K562 (cell line): ENCODE data around the gene TREM2. TPM values are rescaled to one million over a fixed set of nuclear protein-coding genes. Genes with fewer than 3 reads are reported as not detected.

Experiments used
- ATAC-seq: fragments of 200-7000 bp; cut with Tn5 transposase; 3 replicates; pipeline ENCODE4 v1.9.1; 2020; ENCODE audit warnings: moderate library complexity
- BruUV-seq: library from RNA; stranded (reverse); fragments of 400-500 nt; replicated peaks from 2 replicates; lab custom pipeline; 2021; lab: Mats Ljungman, UMichigan
- CTCF ChIA-PET: fragments of 300-600 bp; formaldehyde crosslinking; extraction: SDS; loops from one replicate; lab custom pipeline; 2021; ENCODE audit warnings: low intra/inter-chr PET ratio; lab: Yijun Ruan, JAX
- POLR2A ChIA-PET: fragments of 300-600, 350-650 bp; sonication (Branson Sonifier 250); formaldehyde crosslinking; extraction: SDS; loops from one replicate; lab custom pipeline; 2021; ENCODE audit warnings: antibody characterized with exemption, inconsistent platforms; lab: Yijun Ruan, JAX
- DNase-seq, 4 experiments: peaks; one replicate each; pipeline versions ENCODE4 v3.0.0 to v3.0.0-alpha.2; 2011 to 2018; ENCODE audit warnings: low spot score in 3 of 4, mixed read lengths in 3 of 4; ENCODE audit errors: extremely low read depth in 1 of 4
- FAIRE-seq: peaks from 2 replicates; lab custom pipeline; 2011; peaks lifted over from hg19 to GRCh38; lab: Jason Lieb, UNC
- H2AFZ ChIP-seq: 2 replicates; pipeline ENCODE4 v1.6.0; 2011; ENCODE audit warnings: low read depth, low read length, control low read depth, inconsistent platforms
- H3K27ac ChIP-seq: fragments of 200-600 bp; 3 replicates; pipeline ENCODE4 v1.8.0; 2011; ENCODE audit warnings: low read depth, mild to moderate bottlenecking, control low read depth, inconsistent platforms, low read length, moderate library complexity, mixed read lengths; ENCODE audit errors: extremely low read depth
- H3K27me3 ChIP-seq, 2 experiments: fragments of 300-600 bp in 1 of 2; 2 replicates in 1 of 2; 3 replicates in 1 of 2; pipeline versions ENCODE4 v1.6.0 to v1.8.0; 2011; ENCODE audit warnings: inconsistent platforms in 2 of 2, low read length in 2 of 2, mild to moderate bottlenecking in 1 of 2, mixed read lengths in 1 of 2, moderate library complexity in 1 of 2; ENCODE audit not compliant: control insufficient read depth in 2 of 2, insufficient read depth in 2 of 2
- H3K36me3 ChIP-seq: fragments of 300-600 bp; 3 replicates; pipeline ENCODE4 v1.8.0; 2011; ENCODE audit warnings: mild to moderate bottlenecking, low read length, inconsistent platforms; ENCODE audit not compliant: control insufficient read depth, insufficient read depth
- H3K4me1 ChIP-seq, 2 experiments: fragments of 200-600 bp in 1 of 2; replicated peaks in 1 of 2; 2 replicates in 1 of 2; 3 replicates in 1 of 2; pipeline versions ENCODE4 v1.5.1 to v1.8.0; 2011; ENCODE audit warnings: inconsistent platforms in 2 of 2, low read length in 2 of 2, mild to moderate bottlenecking in 1 of 2, mixed read lengths in 1 of 2, moderate library complexity in 1 of 2; ENCODE audit not compliant: control insufficient read depth in 2 of 2, insufficient read depth in 2 of 2
- H3K4me2 ChIP-seq: 2 replicates; pipeline ENCODE4 v1.6.1; 2011; ENCODE audit warnings: low read length, control low read depth, inconsistent platforms, mixed read lengths; ENCODE audit not compliant: insufficient read depth
- H3K4me3 ChIP-seq: fragments of 200-600 bp; sonication (generic), shearing (Covaris generic); 2 replicates; pipeline ENCODE4 v1.5.1; 2016; ENCODE audit warnings: control low read depth, inconsistent platforms
- H3K79me2 ChIP-seq: fragments of 200-600 bp; 3 replicates; pipeline ENCODE4 v1.8.0; 2011; ENCODE audit warnings: low read length, inconsistent platforms; ENCODE audit not compliant: control insufficient read depth, insufficient read depth
- H3K9ac ChIP-seq, 2 experiments: 2 replicates each; pipeline versions ENCODE4 v1.6.0 to v1.6.1; 2011; ENCODE audit warnings: low read depth in 2 of 2, low read length in 2 of 2, control low read depth in 1 of 2, inconsistent platforms in 1 of 2, mild to moderate bottlenecking in 1 of 2, mixed read lengths in 1 of 2; ENCODE audit not compliant: insufficient read depth in 1 of 2
- H3K9me1 ChIP-seq: one replicate; pipeline ENCODE4 v1.6.0; 2011; ENCODE audit warnings: inconsistent platforms, mild to moderate bottlenecking, low read length, moderate library complexity; ENCODE audit not compliant: control insufficient read depth, insufficient read depth
- H3K9me3 ChIP-seq: replicated peaks from 2 replicates; pipeline ENCODE4 v1.5.1; 2011; ENCODE audit warnings: low read depth, low read length, inconsistent platforms; ENCODE audit not compliant: control insufficient read depth, insufficient read depth
- H4K20me1 ChIP-seq: replicated peaks from 2 replicates; pipeline ENCODE4 v1.6.1; 2011; ENCODE audit warnings: low read length, inconsistent platforms, mixed read lengths; ENCODE audit not compliant: control insufficient read depth, insufficient read depth
- WGBS: fragments of 100-300 bp; shearing (Covaris generic); methylation state at CpG from one replicate; pipeline ENCODE4 v1.1.6; 2016; ENCODE audit warnings: low coverage, mixed read lengths; ENCODE audit not compliant: insufficient coverage; ENCODE audit errors: missing lambda C conversion rate; 5-methylcytosine and 5-hydroxymethylcytosine counted together
- in situ Hi-C: fragments of 300-500 bp; cut with MboI; formaldehyde crosslinking; loops from 4 replicates; pipeline ENCODE4 v1.15.0; 2018; ENCODE audit warnings: inconsistent platforms, mixed read lengths
- intact Hi-C: fragments of 100-400 bp; cut with micrococcal nuclease; formaldehyde crosslinking; loops from 2 replicates; pipeline ENCODE4 v1.14.2; 2022
- polyA plus RNA-seq, 8 experiments: library from polyadenylated mRNA; depleted of rRNA in 4 of 8; stranded (reverse) in 5 of 8; unstranded in 3 of 8; fragments of >200 nt; fragmentation: Nextera tagmentation in 2 of 8; fragmentation: Illumina TruSeq in 1 of 8; extraction: Ambion mirVana in 2 of 8; extraction: Trizol in 1 of 8; gene quantifications; 2 replicates each; pipeline versions ENCODE4 v1.2.1 to v1.2.3, GENCODE V29; 2011 to 2014; ENCODE audit warnings: inconsistent platforms in 1 of 8, missing spikeins in 1 of 8
- total RNA-seq, 7 experiments: library from RNA; depleted of rRNA in 6 of 7; stranded (reverse); fragments of >200 nt in 6 of 7; fragmentation: Illumina TruSeq in 2 of 7; extraction: Trizol in 2 of 7; gene quantifications; 2 replicates each; pipeline versions ENCODE4 v1.2.1 to v1.2.3, GENCODE V29; 2011 to 2021; ENCODE audit warnings: low replicate concordance in 1 of 7
- TF ChIP-seq, protein P1 (sequence below): fragments of 450-650 bp; formaldehyde crosslinking; IDR thresholded peaks from 2 replicates; pipeline ENCODE4 v1.4.0; 2020; ENCODE audit warnings: mild to moderate bottlenecking, mixed read lengths

Gene TREM2
- total and polyA plus RNA-seq, 9 of the 15 experiments (the other 6 are each of a cell fraction or from before 2014, with no cell fraction given) = not detected

DNA sequence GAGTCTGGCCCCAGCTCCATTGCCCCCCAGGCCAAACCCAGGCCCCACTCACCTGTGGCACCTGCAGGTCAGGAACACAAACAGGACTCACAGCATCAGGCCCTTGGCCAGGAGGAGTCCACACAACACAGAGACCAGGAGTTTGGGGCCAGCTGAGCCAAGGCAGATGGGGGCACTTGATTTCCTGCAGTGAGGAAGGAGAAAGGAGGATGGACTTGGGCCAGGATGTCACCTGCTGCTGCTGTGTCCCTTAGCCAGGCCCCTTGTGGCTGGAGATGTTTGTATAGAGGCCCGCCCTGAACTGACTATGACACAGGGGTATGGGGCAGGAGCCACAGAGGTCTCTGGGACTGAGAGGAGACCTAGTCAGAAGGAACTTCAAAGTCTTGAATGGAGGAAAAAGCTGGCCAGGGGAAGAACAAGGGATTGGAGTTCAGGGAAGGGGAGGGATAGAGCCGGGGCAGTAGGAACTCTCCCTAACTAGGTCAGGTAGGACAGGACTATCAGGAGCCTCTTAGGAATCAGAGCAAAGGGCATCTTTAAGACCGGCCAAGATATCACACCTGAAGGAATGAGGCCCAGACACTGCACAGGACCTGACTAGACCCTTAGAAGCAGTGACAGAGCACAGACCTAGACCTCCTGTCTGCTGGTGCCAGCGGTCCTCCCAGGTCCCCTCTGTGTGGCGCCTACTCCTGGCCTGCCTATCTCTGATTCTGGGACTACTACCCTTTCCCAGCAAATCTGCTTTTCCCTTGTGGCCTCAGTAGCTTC is 46.8 kb upstream of the TREM2 start:
- DNase-seq = no peak
- ChIA-PET POLR2A (interaction anchor here (1.6 kb wide), 1 partner anchor 9 kb away, joined by 4 read pairs; the partner anchor contains the start of gene TREML2), CTCF (no interaction called here)
- Histone ChIP-seq H3K27me3 (no peaks in the 10 kb centered on the region; a peak in 1 of 5 replicates), H3K79me2 (no peaks in the 10 kb centered on the region), H3K4me2 (no peak overlapping the region), H3K9me3 (peaks cover 6% of the 10 kb centered on the region; the same call in 1 of the 2 replicates), H3K9me1 (no peaks in the 10 kb centered on the region), H3K36me3 (no peaks in the 10 kb centered on the region), H3K4me3 (no peak overlapping the region), H3K27ac (no peak overlapping the region), H3K9ac (no peak overlapping the region), H3K4me1 (no peaks in the 10 kb centered on the region), H2AFZ (no peak overlapping the region), H4K20me1 (no peaks in the 10 kb centered on the region)
- in situ Hi-C loops (no loop called here), intact Hi-C loops (no loop called here)
- TF ChIP-seq, protein P1, sequence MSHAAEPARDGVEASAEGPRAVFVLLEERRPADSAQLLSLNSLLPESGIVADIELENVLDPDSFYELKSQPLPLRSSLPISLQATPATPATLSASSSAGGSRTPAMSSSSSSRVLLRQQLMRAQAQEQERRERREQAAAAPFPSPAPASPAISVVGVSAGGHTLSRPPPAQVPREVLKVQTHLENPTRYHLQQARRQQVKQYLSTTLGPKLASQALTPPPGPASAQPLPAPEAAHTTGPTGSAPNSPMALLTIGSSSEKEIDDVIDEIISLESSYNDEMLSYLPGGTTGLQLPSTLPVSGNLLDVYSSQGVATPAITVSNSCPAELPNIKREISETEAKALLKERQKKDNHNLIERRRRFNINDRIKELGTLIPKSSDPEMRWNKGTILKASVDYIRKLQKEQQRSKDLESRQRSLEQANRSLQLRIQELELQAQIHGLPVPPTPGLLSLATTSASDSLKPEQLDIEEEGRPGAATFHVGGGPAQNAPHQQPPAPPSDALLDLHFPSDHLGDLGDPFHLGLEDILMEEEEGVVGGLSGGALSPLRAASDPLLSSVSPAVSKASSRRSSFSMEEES (CRISPR knock-in tag) = no peak
- no TSS peak for BruUV-seq
- 15% methylated on average over 5 of the region's 5 CpGs for WGBS
- no peak for FAIRE-seq
- ATAC-seq = peak; percentile 74
